Measurements from ENCODE around the gene RAPGEF6.

Gene RAPGEF6

DNA sequence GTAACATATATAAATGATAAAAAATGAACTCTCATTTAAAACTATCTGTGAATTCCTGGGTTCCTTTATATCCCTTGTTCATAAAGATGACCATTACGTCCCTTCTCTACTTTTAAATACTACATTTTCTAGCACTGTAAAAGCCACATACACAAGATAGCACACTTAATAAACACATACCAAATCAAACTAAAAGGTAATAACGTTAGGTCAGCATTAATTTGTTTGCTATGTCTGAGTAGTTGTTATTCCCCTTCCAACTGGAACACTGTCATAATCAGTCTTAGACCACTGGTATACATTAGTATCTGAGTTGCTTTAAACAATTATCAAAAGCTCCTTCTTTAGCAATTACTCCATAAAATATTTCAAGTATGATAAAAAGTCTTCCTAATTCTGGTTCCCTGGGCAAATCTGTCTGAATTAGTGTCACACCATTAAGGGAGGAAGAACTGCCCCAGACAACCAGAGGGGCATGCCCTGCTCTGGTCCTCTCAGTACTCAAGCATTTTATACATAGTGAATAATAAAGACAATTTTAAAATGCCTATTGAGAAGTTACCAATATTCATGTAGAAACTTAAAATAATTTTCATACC lies 98.1 kb downstream of the RAPGEF6 start:
- no peak for DNase-seq

DNA sequence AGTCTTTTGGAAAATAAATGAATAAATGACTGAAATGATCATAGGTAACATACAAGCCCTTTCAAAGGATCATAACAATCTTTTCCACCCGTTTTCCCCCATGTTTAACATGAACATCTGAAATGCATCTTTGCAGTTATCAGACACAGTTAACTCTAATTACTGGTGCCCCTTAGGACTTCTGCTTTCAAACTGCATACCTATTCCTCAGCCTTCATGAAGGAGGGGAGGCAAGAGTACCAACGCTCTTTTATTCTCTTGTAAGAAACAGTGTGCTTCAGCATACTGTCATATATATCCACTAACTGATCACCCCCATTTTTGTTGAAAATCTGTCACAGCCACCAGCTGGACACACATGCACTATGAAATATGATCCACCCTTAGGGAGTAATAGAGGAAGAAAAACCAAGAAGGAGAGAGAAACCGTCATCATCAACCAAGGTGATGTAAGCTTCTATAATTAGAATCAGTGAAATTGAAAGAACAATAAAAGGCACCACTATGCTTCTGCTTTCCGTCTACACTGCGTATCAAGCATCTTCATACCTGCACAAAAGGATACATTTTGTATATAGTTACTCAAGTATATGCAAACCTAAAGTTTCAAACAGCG lies 98.7 kb downstream of the RAPGEF6 start:
- no peak for DNase-seq

DNA sequence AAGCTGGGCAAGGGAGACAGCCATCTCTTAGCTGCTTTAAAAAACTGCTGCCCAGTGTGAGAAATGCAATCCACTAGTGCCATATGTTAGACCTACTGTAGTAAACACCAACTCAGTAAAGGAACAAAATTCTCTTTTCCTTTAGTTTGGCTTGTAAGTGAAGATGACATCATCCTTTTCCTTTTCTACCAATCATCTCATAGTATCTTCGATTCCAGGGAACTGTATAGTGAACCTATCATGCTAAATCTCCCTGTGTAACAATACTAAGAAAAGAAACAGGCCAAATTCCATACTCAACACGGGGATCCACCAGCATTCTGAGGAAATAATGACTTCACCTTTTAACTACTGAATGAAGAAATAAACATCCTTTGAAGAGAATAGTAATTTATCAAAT lies 100.1 kb downstream of the RAPGEF6 start:
- DNase-seq = no peak

DNA sequence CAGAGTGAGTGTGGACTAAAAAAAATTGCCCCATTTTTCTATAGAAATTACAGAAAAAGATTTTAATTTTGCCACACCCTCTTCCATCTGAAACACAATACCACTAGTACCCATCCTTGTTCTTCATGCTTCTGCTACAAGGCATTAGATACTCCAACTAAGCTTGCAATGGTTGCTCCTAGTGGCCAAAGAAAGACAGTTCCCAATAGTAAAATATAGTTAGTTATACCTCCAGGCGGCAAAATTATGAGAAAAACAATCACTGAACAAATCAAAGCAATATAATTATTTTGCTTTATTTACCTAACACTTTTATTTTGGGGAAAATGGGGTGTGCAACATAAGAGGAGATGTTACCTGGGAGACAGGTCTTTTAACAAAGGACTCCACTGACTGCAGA lies 101.2 kb downstream of the RAPGEF6 start:
- no peak for DNase-seq

DNA sequence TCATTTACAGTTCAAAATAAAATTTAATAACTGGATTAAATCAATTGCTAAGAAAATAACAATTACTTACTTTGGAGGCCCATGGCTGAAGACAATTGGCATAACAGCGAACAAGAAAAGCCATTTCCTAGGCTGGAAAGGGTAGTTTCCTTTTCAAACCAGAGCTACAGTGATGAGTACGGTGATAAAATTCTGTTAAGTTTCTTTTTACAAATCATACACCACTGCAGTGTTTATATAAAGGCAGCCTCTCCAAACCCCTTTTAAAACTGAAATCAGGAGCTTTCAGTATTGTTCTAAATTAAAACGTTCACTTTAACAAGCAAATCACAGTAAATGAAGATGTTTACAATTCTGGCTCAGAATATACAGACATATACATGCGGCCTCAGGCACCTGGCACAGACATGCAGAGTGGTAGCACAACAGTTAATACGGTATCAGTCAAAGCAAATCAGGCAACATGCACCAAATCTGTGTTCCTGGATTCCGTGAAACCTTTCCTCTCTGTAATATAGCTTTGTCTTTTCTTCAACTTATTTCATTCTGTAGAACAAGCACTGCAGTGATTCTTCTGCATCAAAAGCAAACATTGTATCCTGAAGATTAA lies 102.9 kb downstream of the RAPGEF6 start:
- DNase-seq = no peak

DNA sequence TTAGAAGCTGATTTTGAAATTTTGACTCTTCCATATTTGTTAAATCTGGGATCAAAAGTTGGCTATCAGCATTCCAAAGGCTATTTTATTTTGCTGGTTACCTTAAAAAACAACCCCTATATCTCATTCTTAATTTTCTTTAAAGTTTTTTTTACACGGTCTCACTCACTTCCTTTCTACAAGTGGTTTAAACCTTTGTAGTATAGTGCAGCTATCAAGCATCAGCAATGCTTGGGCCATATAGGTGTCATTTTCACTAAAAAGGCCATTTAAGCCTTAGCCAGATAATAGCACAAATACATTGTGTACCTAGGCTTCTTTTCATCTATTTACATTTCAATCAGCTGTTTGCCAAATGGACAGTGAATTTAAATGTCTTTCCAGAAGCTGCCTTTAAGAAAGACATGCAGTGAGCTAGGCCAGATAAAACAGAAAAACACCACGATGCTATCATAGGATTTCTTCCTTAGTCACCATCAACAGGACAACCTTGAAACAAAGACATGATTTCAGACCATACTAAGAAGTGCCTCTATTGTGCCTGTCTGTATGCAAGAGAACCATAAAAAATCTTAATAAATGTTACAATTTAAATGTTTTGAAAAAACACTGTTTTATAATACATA lies 104.2 kb downstream of the RAPGEF6 start:
- DNase-seq = no peak

DNA sequence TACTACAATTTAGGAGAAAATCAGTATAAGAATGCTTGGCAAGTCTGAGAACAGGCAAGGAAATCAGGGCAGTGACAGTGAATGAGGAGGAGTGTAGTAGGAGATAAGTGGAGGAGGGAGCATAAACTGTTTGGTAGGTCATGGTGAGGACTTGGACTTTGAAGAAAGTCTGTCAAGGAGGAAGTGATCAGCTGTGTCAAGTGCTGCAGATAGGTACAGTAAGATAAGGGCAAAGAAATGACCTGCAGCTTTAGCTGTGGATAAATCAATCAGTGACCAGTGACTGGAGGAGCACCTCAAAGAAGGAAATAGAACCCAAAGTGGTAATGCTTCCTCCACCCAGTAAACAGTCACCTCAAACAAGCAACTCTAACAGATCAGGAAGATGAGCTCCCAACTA lies 106.3 kb downstream of the RAPGEF6 start:
- no peak for DNase-seq

DNA sequence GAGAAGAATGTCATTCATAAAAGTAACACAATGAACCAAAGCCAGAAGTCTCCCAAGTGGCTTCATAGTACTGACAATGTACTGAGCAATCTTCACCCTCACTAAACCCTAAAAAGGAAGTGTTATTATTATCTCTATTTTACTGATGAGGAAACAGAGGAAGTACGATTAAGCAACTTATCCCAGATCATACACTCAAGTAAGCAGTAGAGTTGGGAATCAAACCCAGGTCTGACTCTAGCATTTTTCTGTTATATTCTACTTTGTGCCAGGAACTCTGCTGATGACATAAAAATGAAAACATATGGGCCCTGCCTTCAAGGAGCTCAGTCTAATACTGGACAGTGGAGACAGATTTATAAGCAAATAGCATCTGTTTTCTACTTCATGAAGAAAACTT lies 109.2 kb downstream of the RAPGEF6 start:
- DNase-seq = no peak

DNA sequence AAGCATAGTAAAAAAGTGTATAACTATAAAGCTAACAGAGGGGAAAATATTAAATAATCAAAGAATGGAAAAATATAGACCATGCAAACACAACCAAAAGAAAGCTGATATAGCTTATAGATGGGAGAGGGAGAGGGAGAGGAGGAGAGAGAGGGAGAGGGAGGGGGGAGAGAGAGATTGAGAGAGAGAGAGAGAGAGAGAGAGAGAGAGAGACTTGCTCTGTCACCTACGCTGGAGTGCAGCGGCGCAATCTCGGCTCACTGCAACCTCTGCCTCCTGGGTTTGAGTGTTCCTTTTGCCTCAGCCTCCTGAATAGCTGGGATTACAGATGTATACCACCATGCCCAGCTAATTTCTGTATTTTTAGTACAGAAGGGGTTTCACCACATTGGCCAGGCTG lies 110.6 kb downstream of the RAPGEF6 start:
- no peak for DNase-seq

DNA sequence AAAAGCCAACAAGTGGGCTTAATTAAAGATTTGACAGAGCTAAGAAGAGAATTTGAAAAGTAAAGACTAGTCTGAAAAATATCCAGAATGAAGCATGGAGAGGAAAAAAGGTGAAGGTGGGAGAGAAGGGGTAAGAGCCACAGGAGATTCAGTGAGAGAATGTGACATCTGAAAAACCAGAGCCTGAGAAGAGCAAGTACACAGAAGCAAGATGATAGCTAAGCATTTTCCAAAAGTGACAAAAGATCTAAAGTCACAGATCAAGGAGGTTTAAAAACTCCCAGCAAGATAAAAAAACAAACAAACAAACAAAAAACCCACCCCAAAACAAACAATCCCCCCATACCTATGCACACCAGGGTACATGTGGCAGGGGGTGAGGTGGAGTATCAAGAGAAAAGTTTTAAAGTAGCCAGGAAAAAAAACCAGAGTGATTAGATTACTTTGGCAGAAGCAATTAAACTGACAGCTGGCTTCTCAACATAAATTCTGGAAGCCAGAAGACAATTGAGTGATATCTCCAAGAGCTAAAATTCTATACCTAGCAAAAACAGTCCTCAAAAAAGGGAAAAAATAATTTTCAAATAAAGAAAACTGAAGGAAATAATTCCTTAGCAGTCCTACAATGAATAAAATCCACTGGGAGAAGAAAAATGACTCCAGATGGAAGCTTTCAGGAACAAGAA lies 111.4 kb downstream of the RAPGEF6 start:
- no peak for DNase-seq

DNA sequence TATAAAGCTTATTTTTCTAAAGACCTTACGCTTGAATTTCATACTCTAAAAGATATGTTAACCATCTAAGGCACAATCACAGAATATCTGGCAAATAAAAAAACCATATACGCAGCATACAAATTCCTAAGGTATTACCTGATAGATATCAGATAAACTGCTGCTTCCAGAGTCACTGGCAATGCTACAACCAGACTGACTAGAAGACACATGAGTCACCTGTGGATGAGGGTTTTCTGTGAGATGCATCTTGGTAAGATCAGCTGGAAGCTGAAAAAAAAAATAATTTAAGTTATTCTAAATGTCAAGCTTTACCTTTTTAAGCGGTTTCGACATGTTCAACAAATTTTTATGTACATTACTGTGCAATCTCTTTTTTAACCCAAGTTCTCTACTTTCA lies 113.8 kb downstream of the RAPGEF6 start:
- DNase-seq = no peak

DNA sequence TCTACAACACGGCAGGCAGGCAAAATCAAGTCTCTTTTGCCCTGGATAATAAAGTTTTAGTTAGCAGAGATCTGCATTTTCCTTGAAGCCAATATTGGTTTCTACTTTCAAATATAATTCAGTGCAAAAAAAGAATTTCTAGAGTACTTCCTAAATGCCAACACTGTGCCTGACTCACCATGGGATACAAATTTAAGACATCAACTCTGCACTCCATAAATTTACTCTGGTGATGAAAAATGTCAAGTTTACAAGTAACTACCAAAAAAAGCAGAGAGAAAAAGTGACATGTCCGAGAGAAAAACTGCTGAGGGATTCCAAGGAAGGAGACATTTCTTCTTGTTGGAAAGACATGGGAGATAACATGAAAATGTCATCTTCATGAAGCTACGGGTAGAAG lies 119.7 kb downstream of the RAPGEF6 start:
- DNase-seq = no peak

DNA sequence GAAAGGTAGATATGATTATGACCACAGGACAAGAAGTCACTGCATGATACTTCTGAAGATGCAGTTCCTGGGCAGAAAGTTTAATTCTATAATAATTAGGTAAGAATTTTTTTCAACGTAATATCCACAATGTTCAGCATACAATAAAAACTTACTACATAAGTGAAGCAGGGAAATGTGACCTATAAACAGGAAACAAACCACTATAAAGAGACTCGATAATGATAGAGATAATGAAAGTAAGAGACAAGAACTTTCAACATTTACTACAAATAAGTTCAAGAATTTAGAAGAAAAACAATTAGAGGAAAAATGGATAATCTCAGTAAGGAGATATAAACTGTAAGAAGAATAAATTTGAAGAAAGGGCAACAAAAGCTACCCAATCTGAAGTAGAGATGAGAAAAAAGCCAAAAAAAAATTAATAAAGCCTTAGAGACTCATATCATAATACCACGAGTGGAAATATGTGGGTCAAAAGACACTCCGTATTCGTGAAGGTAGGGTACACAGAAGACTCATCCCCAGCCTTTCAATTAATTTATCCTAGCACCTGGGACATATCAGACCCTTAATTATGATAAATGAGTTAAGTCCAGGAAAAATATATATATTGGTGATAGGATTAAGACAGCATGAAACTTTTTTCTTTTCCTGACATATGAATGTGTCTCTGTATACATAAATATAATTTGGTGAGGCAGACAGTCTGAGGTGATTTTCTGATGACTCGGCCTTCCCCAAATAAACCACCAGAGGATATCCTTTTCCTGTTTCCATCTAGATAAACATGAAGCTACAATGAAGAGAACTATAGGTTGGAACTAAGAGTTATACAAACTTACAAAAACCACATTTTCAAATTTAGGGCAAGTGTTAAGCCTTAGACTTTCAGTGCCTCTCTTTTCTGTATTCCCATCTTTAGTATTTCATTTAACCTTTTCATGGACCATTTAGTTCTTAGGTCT lies 120.4 kb downstream of the RAPGEF6 start:
- DNase-seq = no peak

DNA sequence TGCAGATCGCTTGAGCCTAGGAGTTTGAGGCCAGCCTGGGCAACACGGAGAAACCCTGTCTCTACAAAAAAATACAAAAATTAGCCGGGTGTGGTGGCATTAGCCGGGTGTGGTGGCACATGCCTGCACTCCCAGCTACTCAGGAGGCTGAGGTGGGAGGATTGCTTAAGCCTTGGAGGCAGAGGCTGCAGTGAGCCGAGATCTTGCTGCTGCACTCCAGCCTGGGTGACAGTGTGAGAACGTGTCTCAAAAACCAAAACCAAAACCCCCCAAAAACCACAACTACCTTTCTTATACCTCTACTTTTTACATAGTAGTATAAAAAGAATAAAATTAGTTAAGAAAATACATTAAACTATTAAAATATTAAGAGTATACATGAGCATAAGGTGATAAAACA lies 121.2 kb downstream of the RAPGEF6 start:
- DNase-seq = no peak

DNA sequence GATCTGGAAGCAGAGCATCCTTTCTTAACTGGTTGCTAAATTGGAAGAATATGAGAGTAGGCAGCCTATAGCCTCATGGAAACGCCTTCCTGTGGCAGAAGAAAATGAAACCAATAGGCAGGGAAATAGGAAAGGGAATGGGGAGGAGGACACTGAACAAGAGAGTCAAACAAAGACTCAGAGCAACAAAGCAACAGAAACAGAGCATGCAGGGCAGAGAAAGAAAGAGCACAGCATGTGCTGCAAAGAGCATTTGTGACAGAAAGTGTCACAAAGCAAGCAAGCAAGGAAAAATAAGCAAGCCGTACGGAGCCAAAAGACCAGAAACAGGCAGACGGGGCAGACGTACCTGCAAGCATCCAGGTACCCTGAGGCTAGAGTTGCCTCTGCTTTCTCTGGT lies 123.1 kb downstream of the RAPGEF6 start:
- DNase-seq = no peak

DNA sequence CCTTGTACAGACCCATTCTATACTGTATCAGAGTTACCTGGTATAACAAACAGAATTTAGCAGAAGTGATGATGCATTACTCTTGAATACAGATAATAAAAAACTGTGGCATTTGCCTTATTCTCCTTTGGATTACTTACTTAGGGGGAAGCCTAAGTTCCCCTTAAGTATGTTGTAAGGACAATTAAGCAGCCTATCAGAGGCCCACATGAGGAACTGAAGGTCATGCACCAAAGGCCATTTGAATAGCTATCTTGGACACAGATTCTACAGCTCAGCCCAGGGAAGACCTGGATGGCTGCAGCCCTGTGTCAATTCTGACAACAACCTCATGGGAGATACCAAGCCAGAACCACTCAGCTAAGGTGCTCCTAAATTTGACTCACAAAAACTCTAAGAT lies 125.2 kb downstream of the RAPGEF6 start:
- no peak for DNase-seq

DNA sequence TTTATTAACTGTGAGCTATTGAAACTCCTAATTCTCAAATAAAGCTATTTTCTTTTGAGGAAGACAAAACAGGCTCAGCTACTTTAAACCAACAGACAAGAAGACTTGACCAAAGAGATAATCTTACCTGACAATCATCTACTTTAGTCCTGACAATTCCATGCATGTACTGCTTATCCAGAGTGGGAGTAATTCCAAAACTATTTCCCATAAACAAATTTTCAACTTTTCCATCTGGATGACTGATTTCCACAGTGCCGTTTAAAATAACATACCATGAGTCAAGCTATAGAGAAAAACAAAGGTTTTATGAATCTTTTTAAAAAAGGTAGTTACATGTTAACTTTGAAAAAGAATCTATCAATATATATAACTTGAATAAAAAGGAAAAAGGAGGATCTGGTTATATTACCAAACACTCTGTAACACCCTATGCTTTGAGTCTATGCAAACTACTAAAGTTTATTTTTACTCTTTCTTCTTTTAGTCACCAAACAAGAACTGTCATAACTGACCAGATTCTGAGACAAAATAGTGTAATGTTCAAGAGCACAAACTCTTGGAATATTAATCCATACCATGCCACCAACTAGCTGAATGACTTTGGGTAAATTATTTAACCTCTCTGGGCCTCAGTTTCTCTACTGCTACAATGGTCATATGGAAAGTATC lies 129.7 kb downstream of the RAPGEF6 start:
- no peak for DNase-seq

DNA sequence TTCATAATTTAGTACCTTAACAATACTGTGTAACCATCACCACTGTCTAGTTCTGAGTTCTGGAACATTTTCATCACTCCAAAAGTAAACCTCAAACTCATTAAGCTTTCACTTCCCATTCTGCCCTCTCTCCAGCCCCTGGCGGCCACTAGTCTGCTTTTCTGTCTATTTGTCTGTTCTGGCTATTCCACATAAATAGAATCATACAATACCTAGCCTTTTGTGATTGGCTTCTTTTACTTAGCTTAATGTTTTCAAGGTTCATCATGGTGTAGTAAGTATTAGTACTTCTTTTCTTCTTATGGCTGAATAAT lies 138.7 kb downstream of the RAPGEF6 start:
- DNase-seq = no peak

DNA sequence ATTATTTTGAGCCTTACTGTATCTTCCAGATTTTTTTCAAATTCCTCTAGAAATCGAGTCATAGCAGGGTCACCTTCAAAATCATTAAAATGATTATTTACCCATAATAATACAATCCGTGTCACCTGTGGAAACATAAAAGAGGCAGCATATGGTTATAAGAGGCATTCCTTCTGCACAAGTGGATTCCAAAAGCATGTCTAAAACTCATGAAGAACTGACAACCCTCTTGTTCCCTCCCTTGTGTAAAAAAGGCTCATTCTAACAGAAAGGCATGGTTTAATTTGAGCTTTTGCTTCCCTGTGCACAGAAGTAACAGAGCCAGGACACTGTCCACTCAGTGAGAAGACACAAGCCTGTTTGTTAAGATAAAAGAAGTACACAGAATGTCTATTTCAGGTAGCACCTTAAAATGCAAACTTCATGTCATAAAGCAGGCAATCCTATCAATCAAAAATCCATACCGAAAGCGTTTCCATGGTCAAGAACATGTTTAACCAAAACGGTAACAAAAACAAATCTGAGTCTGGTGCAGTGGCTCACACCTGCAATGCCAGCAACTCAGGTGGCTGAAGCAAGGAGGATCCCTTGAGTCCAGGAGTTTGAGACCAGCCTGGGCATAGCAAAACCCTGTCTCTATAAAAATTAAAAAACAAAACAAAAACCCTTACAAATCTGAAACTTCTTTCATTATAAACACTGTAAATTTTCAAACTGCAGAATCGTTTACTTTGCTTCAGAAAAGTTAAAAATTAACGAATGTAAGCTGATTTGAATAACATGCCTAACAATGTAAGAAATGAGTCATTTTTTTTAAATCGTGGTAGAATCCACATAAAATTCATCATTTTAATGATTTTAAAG lies 139.3 kb downstream of the RAPGEF6 start:
- DNase-seq = no peak

DNA sequence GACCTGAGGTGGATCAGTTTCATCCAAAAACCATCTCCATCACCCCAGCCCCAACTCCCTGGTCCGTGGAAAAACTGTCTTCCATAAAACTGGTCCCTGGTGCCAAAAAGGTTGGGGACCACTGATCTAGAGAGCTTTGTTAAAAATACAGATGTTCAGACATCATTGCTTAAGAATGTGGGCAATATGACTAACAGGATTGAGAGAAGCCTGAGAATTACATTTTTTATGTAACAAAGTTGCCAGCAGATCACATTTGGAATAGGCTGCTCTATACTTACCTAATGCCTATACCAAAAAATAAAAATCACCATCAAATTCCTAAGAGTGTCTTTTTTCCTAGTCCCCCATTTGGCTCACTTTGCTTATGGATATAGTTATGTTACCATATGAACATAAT lies 143.3 kb downstream of the RAPGEF6 start:
- no peak for DNase-seq

DNA sequence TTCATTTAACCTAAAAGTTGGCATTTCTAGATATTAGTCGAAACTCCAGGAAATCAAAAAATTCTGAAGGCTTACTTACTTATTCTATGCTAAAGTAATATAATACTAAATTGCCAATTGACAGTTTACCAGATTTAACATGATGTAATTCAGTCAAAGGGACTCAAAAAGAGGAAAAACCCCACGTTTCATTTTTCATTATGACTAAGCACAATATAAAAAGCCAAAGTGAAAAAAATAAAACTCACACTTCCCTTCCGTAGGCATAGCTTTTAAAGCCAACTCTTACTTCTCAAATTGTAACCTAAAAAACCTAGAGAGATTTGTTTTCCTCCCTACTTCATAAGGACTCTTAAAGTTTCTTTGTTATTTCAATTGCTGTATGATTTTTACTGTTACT lies 146.6 kb downstream of the RAPGEF6 start:
- no peak for DNase-seq
